Activated CD4-positive, alpha-beta memory T cell treated with anti-CD3 and anti-CD28 coated beads for 36 hours (primary cell): ENCODE results near the gene CLDN5. TPM values are rescaled to one million over a fixed set of nuclear protein-coding genes. Genes with fewer than 3 reads are reported as not detected.
A peak's percentile ranks its signal among the peaks of the same experiment; 100 is the strongest.

Source experiments
- CTCF ChIA-PET: fragments of 350-600 bp; sonication (Branson Sonifier 250); formaldehyde crosslinking; loops from one replicate; lab custom pipeline; 2021; ENCODE audit warnings: antibody characterized with exemption, inconsistent platforms; lab: Charles Lee
- POLR2A ChIA-PET: fragments of 350-600 bp; sonication (Branson Sonifier 250); formaldehyde crosslinking; loops from one replicate; lab custom pipeline; 2021; ENCODE audit warnings: antibody characterized with exemption; lab: Charles Lee
- DNase-seq: peaks from one replicate; pipeline ENCODE4 v3.0.0-alpha.2; 2020
- H3K27ac Mint-ChIP-seq: one replicate; pipeline ENCODE4 v1.8.0; 2021; ENCODE audit warnings: mixed read lengths
- H3K27me3 Mint-ChIP-seq: one replicate; pipeline ENCODE4 v1.8.0; 2021; ENCODE audit warnings: mixed read lengths
- H3K36me3 Mint-ChIP-seq: one replicate; pipeline ENCODE4 v1.8.0; 2021; ENCODE audit warnings: mixed read lengths
- H3K4me1 Mint-ChIP-seq: one replicate; pipeline ENCODE4 v1.8.0; 2021; ENCODE audit warnings: low read depth, mixed read lengths
- H3K4me3 Mint-ChIP-seq: one replicate; pipeline ENCODE4 v1.8.0; 2021; ENCODE audit warnings: mild to moderate bottlenecking, mixed read lengths
- H3K9me3 Mint-ChIP-seq: one replicate; pipeline ENCODE4 v1.8.0; 2021; ENCODE audit warnings: mixed read lengths
- intact Hi-C: fragments of 100-400 bp; cut with micrococcal nuclease; formaldehyde crosslinking; loops from one replicate; pipeline ENCODE4 v1.15.1; 2023
- total RNA-seq, 2 experiments: library from RNA; stranded (reverse); gene quantifications; one replicate each; pipeline ENCODE4 v1.2.3, GENCODE V29; 2021

Gene CLDN5
- total RNA-seq, 2 experiments from 2014 or later = 0.17 to 0.31 TPM

- H3K4me1 Mint-ChIP-seq = peaks cover 32% of the 10 kb centered on the region
- no peak for DNase-seq
- H3K27ac Mint-ChIP-seq = peak overlapping the region; percentile 58
- ChIA-PET CTCF (interaction anchor here (0.5 kb wide), 1 partner anchor 147 kb away, joined by 3 read pairs; no protein-coding TSS in a partner anchor), POLR2A (no interaction called here)
- no peaks in the 10 kb centered on the region for H3K27me3 Mint-ChIP-seq
- H3K9me3 Mint-ChIP-seq = no peaks in the 10 kb centered on the region
- intact Hi-C loops = no loop called here
- peaks cover 45% of the 10 kb centered on the region for H3K36me3 Mint-ChIP-seq
- H3K4me3 Mint-ChIP-seq = peak overlapping the region; percentile 7
These were observed 41.9 kb downstream of the CLDN5 start for GRCh38 chr22:19482297-19482696.

DNA sequence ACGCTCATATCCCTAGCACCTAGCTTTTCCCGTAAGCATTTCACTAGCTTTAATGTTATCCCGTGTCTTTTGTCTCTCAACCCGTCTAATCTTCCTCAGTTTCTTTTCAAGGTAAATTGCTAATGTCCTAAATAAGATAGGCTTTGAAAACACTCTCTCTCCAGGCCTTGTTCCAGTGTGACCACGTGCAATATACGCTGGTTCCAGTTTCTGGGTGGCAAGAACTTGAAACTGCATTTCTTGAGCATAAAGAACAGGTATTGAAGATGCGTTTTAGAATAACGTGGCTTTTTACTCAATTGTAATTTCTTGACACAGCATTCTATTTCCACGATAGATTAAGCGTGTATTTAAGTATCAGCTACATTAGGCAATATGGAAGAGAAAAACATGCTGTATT is 43.4 kb downstream of the CLDN5 start:
- Mint-ChIP-seq H3K27ac (peak overlapping the region; percentile 98), H3K4me3 (peak overlapping the region; percentile 99), H3K36me3 (peaks cover 40% of the 10 kb centered on the region), H3K27me3 (no peaks in the 10 kb centered on the region), H3K4me1 (peaks cover 42% of the 10 kb centered on the region), H3K9me3 (no peaks in the 10 kb centered on the region)
- intact Hi-C loops = no loop called here
- ChIA-PET POLR2A (interaction anchor here (0.6 to 1.9 kb wide), 3 partner anchors 8 to 375 kb away, joined by 3 to 5 read pairs (median 4); no protein-coding TSS in a partner anchor), CTCF (interaction anchor here (0.6 to 1.6 kb wide), 3 partner anchors 9 to 149 kb away, joined by 3 to 6 read pairs (median 3); no protein-coding TSS in a partner anchor)
- no peak for DNase-seq

DNA sequence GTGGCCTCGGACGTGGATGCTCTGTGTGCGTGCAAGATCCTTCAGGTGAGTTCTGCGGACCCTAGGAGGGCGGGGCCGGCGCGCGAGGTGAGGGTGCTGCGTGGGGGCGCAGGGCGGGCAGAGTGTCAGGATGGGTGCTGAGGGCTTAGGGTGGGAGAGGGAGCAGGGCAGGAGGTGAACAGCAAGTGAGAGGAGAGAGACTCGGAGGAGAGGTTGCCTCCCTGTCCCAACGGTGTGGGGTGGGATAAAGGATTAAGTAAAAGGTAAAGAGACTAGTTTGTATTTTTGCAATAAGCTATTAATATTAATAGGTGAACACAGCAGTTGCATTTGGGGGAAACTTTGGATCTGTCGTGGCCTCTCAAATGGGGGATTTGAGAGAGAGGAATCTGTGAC is 44.0 kb downstream of the CLDN5 start:
- ChIA-PET POLR2A (interaction anchor here (0.8 to 1.9 kb wide), 7 partner anchors 8 to 376 kb away, joined by 3 to 5 read pairs (median 3); partner anchors contain the start of genes C22orf39, ESS2, HIRA and SLC25A1), CTCF (interaction anchor here (0.6 to 1.6 kb wide), 6 partner anchors 10 to 336 kb away, joined by 3 to 6 read pairs (median 3); partner anchors contain the start of gene ESS2)
- peaks cover 40% of the 10 kb centered on the region for H3K36me3 Mint-ChIP-seq
- DNase-seq = no peak
- H3K27me3 Mint-ChIP-seq = no peaks in the 10 kb centered on the region
- no peaks in the 10 kb centered on the region for H3K9me3 Mint-ChIP-seq
- H3K27ac Mint-ChIP-seq = peak overlapping the region; percentile 98
- intact Hi-C loops = no loop called here
- H3K4me3 Mint-ChIP-seq = peak overlapping the region; percentile 99
- H3K4me1 Mint-ChIP-seq = peaks cover 44% of the 10 kb centered on the region

- H3K36me3 Mint-ChIP-seq = peaks cover 35% of the 10 kb centered on the region
- ChIA-PET POLR2A (interaction anchor here (0.7 to 1.9 kb wide), 8 partner anchors 9 to 376 kb away, joined by 3 to 5 read pairs (median 3); partner anchors contain the start of genes C22orf39, ESS2, HIRA and SLC25A1), CTCF (interaction anchor here (0.7 to 1.8 kb wide), 9 partner anchors 34 to 335 kb away, joined by 3 to 6 read pairs (median 3); partner anchors contain the start of genes ESS2 and MRPL40)
- intact Hi-C loops = loop anchor here (1.0 to 5.0 kb wide), 9 partner anchors 30 to 372 kb away; partner anchors contain the start of genes CLTCL1, ESS2 and MRPL40
- H3K4me3 Mint-ChIP-seq = peak within 1 kb of the TSS; percentile 99
- peak; percentile 97 for DNase-seq
- H3K9me3 Mint-ChIP-seq = no peaks in the 10 kb centered on the region
- peaks cover 41% of the 10 kb centered on the region for H3K4me1 Mint-ChIP-seq
- no peaks in the 10 kb centered on the region for H3K27me3 Mint-ChIP-seq
- peak within 1 kb of the TSS; percentile 98 for H3K27ac Mint-ChIP-seq
These were observed 44.6 kb downstream of the CLDN5 start, which contains the start of gene CDC45 for GRCh38 chr22:19479355-19480172. Gene CDC45 (plus strand): TSS chr22:19479920. CDS start chr22:19479969, 49 bp downstream.

DNA sequence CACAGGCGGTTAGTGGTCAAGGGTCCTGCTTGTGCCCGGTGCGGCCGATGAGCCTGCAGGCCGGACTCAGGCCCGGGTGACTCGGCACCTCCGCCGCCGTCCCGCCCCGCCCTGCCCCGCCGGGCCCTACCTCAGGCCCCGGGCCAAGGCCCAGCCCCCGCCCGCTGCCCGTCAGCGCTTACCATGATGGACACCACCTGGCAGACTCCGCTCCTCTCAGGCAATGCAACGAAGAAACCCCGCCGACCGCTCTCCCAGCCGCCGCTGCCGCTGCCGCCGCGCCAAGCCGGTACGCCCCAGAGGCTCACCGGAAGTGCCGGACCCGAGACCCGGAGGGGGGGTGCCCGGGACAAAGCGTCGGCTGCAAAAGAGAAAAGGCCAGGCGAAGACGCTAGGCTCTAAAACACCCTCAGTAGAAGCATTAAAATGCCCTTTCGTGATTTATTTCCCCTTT is 45.3 kb downstream of the CLDN5 start, which contains the start of gene UFD1:
Gene UFD1, minus strand, starts transcription at position 293 of the 454 bp plus-strand sequence. Its CDS starts 108 bp downstream, at position 185.
- intact Hi-C loops = loop anchor here (1.0 to 5.0 kb wide), 9 partner anchors 30 to 372 kb away; partner anchors contain the start of genes CLTCL1, ESS2 and MRPL40
- Mint-ChIP-seq H3K36me3 (peaks cover 33% of the 10 kb centered on the region), H3K27me3 (no peaks in the 10 kb centered on the region), H3K4me1 (peaks cover 38% of the 10 kb centered on the region), H3K27ac (peak within 1 kb of the TSS; percentile 98), H3K4me3 (peak within 1 kb of the TSS; percentile 99), H3K9me3 (no peaks in the 10 kb centered on the region)
- CTCF ChIA-PET = interaction anchor here (0.9 to 2.3 kb wide), 10 partner anchors 35 to 413 kb away, joined by 3 to 16 read pairs (median 3); partner anchors contain the start of gene ESS2
- POLR2A ChIA-PET = interaction anchor here (0.7 to 1.9 kb wide), 5 partner anchors 9 to 334 kb away, joined by 3 to 5 read pairs (median 3); partner anchors contain the start of genes C22orf39 and ESS2
- DNase-seq = peak; percentile 87

GRCh38 chr22:19478045-19478900 is 45.9 kb downstream of the CLDN5 start:
- Mint-ChIP-seq H3K9me3 (no peaks in the 10 kb centered on the region), H3K4me3 (peak overlapping the region; percentile 99), H3K27me3 (no peaks in the 10 kb centered on the region), H3K4me1 (peaks cover 31% of the 10 kb centered on the region), H3K27ac (peak overlapping the region; percentile 73), H3K36me3 (peaks cover 32% of the 10 kb centered on the region)
- DNase-seq = peak; percentile 28
- ChIA-PET POLR2A (interaction anchor here (1.2 to 1.4 kb wide), 2 partner anchors 13 to 31 kb away, joined by 3 to 5 read pairs; partner anchors contain the start of gene C22orf39), CTCF (interaction anchor here (0.5 to 2.3 kb wide), 10 partner anchors 35 to 414 kb away, joined by 3 to 16 read pairs (median 4); partner anchors contain the start of gene ESS2)
- intact Hi-C loops = loop anchor here (2.0 to 5.0 kb wide), 3 partner anchors 154 to 371 kb away; partner anchors contain the start of gene CLTCL1

DNA sequence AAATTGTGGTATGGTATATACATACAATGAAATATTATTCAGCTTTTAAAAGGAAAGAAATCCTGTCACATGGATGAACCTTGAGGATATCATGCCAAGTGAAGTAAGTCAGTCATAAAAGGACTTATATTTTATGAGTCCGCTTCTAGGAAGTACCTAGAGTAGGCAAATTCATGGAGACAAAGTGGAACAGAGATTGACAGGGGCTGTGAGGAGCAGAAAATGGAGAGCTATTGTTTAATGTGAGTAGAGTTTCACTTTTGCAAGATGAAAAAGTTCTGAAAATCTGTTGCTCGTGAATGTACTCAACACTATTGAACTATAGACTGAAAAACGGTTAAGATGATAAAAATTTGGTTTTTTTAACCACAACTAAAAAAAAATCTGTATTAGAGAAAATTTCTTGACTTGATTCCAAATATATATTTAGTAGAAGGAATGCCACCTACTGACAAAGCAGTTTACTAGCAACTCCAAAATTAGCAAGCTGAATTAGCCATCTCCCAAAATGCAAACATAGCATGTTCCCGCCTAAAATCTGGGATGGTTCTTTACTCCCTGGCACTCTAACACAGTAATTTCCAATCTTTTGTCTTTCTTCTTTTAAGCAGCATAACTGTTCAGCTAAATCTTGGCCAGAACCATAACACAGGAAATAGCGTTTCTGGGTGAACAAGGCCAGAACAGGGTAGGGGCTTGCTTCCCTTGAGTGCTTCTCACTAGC is 46.7 kb downstream of the CLDN5 start:
- H3K9me3 Mint-ChIP-seq = no peaks in the 10 kb centered on the region
- peak overlapping the region; percentile 99 for H3K4me3 Mint-ChIP-seq
- intact Hi-C loops = loop anchor here (2.0 to 5.0 kb wide), 3 partner anchors 155 to 370 kb away; partner anchors contain the start of gene CLTCL1
- no peaks in the 10 kb centered on the region for H3K27me3 Mint-ChIP-seq
- peaks cover 30% of the 10 kb centered on the region for H3K36me3 Mint-ChIP-seq
- CTCF ChIA-PET = interaction anchor here (0.7 to 2.3 kb wide), 6 partner anchors 43 to 333 kb away, joined by 3 to 16 read pairs (median 4); partner anchors contain the start of gene ESS2
- peaks cover 27% of the 10 kb centered on the region for H3K4me1 Mint-ChIP-seq
- H3K27ac Mint-ChIP-seq = peak overlapping the region; percentile 75
- DNase-seq = no peak
- POLR2A ChIA-PET = interaction anchor here (1.2 to 1.4 kb wide), 2 partner anchors 12 to 30 kb away, joined by 3 to 5 read pairs; partner anchors contain the start of gene C22orf39

GRCh38 chr22:19476023-19476422 is 48.2 kb downstream of the CLDN5 start:
- Mint-ChIP-seq H3K4me1 (peaks cover 26% of the 10 kb centered on the region), H3K4me3 (no peak overlapping the region), H3K9me3 (no peaks in the 10 kb centered on the region), H3K36me3 (peaks cover 40% of the 10 kb centered on the region), H3K27ac (no peak overlapping the region), H3K27me3 (no peaks in the 10 kb centered on the region)
- POLR2A ChIA-PET = no interaction called here
- intact Hi-C loops = loop anchor here (5.0 kb wide), 2 partner anchors 156 to 369 kb away; no protein-coding TSS in a partner anchor
- DNase-seq = no peak
- CTCF ChIA-PET = no interaction called here

DNA sequence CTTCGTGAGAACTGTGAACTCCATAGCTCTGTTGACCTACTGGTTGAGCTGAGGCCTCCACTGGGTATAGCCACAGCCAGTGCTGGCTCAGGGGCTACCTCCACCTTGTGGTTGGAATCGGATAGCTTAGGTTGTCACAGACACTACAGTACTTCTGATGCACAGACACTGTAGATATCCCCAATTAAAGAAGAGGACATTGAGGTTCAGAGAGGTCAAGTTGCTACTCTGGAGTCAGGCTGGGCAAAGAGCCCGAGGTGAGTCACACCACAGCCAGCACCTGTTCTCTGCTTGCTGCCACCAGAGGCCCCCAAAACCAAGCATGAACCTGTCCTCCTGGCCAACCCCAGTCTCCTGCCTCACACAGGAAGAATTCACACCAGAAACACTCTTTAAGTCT is 50.6 kb downstream of the CLDN5 start:
- ChIA-PET CTCF (interaction anchor here (0.9 to 1.2 kb wide), 2 partner anchors 29 to 156 kb away, joined by 3 to 4 read pairs; no protein-coding TSS in a partner anchor), POLR2A (no interaction called here)
- DNase-seq = no peak
- intact Hi-C loops = no loop called here
- Mint-ChIP-seq H3K27me3 (no peaks in the 10 kb centered on the region), H3K27ac (no peak overlapping the region), H3K9me3 (no peaks in the 10 kb centered on the region), H3K36me3 (peaks cover 45% of the 10 kb centered on the region), H3K4me1 (peaks cover 19% of the 10 kb centered on the region), H3K4me3 (no peak overlapping the region)
